ENCODE measurements around the gene GLRX3. TPM values are rescaled to one million over a fixed set of nuclear protein-coding genes. Genes with fewer than 3 reads are reported as not detected.

GLRX3 gene
- total RNA-seq, 1 donor from 2014 or later = 62.4 TPM

- no peak for DNase-seq (ENCODE audit: low spot score)
These were observed 67.4 kb downstream of the GLRX3 start for GRCh38 chr10:130203626-130204025.

GRCh38 chr10:130206216-130206737 lies 70.1 kb downstream of the GLRX3 start:
- no peak for DNase-seq (ENCODE audit: low spot score)

- no peak for DNase-seq (ENCODE audit: low spot score)
These were observed 71.0 kb downstream of the GLRX3 start for GRCh38 chr10:130207205-130207604.

- no peak for DNase-seq (ENCODE audit: low spot score)
These were observed 72.6 kb downstream of the GLRX3 start for GRCh38 chr10:130208807-130209206.

GRCh38 chr10:130212746-130213145 lies 76.6 kb downstream of the GLRX3 start:
- DNase-seq (ENCODE audit: low spot score) = no peak

- no peak for DNase-seq (ENCODE audit: low spot score)
These were observed 77.3 kb downstream of the GLRX3 start for GRCh38 chr10:130213286-130214080.

- DNase-seq (ENCODE audit: low spot score) = no peak
These were observed 78.2 kb downstream of the GLRX3 start for GRCh38 chr10:130214431-130214830.

- DNase-seq (ENCODE audit: low spot score) = no peak
These were observed 79.2 kb downstream of the GLRX3 start for GRCh38 chr10:130215151-130215930.

GRCh38 chr10:130215931-130216231 lies 79.7 kb downstream of the GLRX3 start:
- no peak for DNase-seq (ENCODE audit: low spot score)

- no peak for DNase-seq (ENCODE audit: low spot score)
These were observed 82.0 kb downstream of the GLRX3 start for GRCh38 chr10:130218181-130218641.

- no peak for DNase-seq (ENCODE audit: low spot score)
These were observed 82.7 kb downstream of the GLRX3 start for GRCh38 chr10:130218936-130219335.

- DNase-seq (ENCODE audit: low spot score) = no peak
These were observed 84.3 kb downstream of the GLRX3 start for GRCh38 chr10:130220251-130221185.

- DNase-seq (ENCODE audit: low spot score) = no peak
These were observed 85.5 kb downstream of the GLRX3 start for GRCh38 chr10:130221456-130222375.

- DNase-seq (ENCODE audit: low spot score) = no peak
These were observed 86.2 kb downstream of the GLRX3 start for GRCh38 chr10:130222381-130222780.

GRCh38 chr10:130224228-130224627 lies 88.0 kb downstream of the GLRX3 start:
- no peak for DNase-seq (ENCODE audit: low spot score)

- no peak for DNase-seq (ENCODE audit: low spot score)
These were observed 89.8 kb downstream of the GLRX3 start for GRCh38 chr10:130226012-130226411.

GRCh38 chr10:130227883-130228282 lies 91.7 kb downstream of the GLRX3 start:
- DNase-seq (ENCODE audit: low spot score) = no peak

All from umbilical cord (tissue), 2 donors.